Endometrial microvascular endothelial cells (primary cell): Measurements from ENCODE around the gene FBXW11. TPM values are rescaled to one million over a fixed set of nuclear protein-coding genes. Genes with fewer than 3 reads are reported as not detected.
"Not testable (repeated sequence)": the region's sequence is repeated elsewhere in the genome, so short reads cannot be mapped to it uniquely, and the experiment has no call there.

Source experiments
- in situ Hi-C: cut with HindIII; loops from 2 replicates; pipeline ENCODE4 v1.10.0; 2017; ENCODE audit warnings: low sequenced_read_pairs, low pct_unique_long_range_greater_than_20kb; ENCODE audit errors: inconsistent ontology term
- total RNA-seq: library from RNA; depleted of rRNA; stranded (reverse); fragments of >200 nt; gene quantifications from one replicate; pipeline ENCODE4 v1.2.3, GENCODE V29; 2015; ENCODE audit errors: inconsistent ontology term

Gene FBXW11
- total RNA-seq, 1 donor from 2014 or later, result 39.5 TPM

DNA sequence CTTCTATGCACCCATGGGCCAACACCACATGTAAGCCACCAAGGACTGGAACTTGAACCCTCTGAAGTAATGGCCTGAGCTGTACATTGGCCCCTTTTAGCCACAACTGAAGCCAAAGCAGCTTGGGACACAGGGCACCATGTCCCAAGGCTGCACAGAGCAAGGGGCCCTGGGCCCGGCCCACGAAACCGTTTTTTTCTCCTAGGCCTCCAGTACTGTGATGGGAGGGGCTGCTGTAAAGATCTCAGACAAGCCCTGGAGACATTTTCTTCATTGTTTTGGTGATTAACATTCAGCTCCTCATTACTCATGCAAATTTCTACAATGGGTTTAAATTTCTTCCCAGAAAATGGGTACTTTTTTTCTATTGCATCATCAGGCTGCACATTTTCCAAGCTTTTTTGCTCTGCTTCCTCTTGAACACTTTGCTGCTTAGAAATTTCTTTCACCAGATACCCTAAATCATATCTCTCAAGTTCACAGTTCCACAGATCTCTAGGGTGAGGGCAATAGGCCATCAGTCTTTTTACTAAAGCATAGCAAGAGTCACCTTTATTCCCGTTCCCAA is 25.5 kb upstream of the FBXW11 start:
- in situ Hi-C loops, result no loop called here

DNA sequence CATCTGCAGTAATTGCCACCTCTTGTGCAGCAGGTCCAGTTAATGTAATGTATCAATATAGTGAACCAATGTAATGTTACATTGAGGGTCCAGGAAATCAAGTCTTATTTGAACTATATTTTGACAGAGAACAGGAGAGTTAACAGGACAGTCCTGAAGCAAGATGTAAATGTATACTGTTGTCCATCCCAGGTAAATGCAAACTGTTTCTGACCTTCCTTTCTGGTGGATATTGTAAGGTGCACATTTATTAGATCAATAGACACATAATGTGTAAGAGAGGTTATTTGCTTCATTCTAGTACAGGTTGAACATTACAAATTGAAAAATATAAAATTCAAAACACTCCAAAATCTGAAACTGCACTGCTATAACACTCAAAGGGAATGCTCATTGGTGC is 23.4 kb upstream of the FBXW11 start:
- in situ Hi-C loops, result no loop called here

DNA sequence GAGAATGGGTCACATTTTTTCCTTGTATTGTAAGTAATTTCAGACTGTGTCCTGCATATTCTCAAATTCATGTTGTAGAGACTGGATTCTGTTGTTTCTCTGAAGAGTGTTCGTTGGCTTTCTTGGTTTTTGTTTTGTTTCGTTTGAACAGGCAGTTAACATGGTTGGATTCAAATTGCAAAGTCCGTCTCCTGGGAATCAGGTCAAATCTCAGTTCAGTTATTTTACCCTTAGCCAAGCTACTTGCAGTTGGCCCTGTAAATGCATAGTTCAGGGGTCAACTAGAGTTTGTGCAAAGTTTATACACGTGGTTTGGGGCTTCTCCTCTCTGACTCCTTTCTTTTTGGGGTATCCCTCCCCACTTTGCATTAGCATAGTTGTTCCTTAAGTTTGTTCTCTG is 21.7 kb upstream of the FBXW11 start:
- in situ Hi-C loops, result no loop called here

DNA sequence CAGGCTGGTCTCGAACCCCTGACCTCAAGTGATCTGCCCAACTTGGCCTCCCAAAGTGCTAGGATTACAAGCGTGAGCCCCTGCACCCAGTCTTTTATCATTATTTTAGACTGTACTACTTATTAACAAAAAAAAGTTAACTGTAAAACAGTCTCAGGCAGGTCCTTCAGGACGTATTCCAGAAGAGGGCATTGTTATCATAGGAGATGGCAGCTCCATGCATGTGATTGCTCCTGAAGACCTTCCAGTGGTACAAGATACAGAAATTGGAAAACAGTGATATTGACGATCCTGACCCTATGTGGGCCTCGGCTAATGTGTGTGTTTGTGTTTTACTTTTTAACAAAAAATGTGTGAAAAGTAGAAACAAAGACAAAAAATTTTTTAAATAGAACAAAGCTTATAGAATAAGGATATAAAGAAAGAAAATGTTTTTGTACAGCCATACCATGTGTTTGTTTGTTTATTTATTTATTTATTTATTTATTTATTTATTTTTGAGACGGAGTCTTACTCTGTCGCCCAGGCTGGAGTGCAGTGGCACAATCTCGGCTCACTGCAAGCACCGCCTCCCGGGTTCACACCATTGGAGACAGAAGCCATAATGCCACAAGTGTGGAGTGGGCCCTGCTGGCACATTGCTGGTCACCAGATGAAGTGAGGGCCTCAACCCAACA is 13.8 kb upstream of the FBXW11 start:
- in situ Hi-C loops, result not testable (repeated sequence)

DNA sequence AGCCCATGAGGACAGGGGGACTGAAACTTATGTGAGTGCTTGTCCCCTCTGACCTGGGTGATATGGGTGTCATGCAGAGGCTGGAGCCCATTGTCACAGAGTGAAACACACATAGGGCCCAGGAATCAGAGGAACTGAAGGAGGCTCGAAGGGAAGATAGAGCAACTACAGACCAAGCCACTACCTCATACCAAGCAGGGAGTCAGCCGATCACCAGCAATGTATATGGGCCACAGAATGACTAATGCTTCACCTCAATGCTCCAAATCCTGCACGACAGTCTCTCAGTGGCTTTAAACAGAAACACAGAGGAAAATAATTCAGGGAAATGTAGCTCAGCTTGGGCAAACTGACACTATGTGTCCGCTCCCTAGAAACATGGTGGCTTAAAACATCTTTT is 8.9 kb upstream of the FBXW11 start:
- in situ Hi-C loops, result no loop called here

DNA sequence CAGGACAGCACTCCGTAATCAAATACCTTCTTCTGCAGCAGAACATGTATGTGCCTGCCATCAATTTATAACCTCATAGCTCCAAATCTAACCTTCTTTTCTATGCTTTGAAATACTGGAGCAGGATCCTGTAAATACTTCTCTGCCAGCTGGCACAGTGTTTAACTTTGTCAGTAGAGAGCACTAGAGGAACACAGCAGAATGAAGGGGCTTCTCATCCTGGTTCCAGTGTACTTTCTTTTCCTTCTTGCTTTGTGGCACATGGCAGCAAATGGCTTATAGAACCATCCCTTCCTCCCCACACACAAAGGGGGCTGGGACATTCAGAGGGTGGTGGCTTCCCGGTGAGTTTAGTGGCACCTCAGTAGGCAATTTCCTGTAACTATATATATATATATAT is 3.8 kb upstream of the FBXW11 start:
- in situ Hi-C loops, result no loop called here

DNA sequence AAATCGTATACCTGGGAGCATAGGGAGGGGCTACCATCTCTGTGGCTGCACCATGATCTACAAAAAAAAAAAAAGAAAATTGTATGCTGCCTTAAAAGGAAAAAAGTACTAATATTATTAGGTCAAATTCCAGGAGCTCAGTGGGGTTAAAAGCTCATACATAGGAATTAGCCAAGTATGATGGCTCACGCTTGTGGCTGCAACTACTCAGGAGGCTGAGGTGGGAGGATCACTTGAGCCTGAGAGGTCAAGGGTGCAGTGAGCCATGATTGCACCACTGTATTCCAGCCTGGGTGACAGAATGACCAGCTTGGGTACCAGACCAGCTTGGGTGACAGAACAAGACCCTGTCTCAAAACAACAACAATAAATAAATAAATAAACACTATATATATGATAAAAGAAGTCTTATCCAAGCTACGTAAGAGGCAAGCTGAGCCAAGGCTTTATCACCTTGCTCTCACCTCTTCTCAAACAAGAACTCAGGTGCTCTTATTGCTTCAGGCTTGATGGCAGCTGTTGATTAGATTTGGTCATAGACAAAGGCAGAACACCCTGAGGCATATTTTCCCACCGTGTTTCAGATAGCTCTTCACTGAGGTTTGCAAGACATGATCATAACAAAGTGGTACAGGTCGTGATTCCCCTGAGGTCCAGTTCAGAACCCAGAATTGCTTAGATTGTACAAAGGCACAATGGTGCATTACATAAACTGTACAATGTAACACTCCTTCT is 3.3 kb upstream of the FBXW11 start:
- in situ Hi-C loops, result no loop called here

DNA sequence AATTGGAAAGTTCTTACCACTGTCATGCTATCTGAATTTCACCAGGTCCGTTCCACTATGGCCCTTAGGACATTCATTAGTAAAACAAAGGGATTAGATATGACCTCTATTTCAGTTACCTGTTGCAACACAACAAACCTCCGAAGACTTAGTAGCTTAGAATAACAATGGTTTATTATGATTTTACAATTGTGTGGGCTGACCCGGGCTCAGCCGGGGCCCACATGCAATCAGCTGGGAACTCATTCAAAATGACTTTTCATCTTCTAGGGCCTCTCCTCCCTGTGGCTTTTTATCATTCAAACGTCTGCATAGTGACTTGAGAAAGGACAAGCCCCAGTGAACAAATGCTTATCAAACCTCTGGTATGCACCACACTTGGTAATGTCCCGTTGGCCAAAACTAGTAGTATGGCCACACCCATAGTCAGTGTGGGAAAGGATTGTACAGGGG is 2.3 kb upstream of the FBXW11 start:
- in situ Hi-C loops, result no loop called here

DNA sequence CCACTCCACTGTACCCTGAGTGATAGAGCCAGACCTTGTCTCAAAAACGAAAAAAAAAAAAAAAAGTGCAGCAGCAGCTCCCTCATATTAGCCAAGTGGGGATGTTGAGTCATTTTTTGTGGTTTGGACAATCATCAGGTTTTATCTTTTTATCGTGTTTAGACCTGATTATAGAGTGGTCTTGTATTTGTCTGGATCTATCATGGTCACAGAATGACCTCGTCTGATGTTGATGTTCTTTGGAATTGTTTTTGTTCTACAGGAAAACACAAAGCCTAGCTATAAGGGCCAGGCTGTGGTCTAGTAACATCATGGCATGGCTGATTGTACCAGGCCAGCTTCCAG is 1.6 kb upstream of the FBXW11 start:
- in situ Hi-C loops, result no loop called here

DNA sequence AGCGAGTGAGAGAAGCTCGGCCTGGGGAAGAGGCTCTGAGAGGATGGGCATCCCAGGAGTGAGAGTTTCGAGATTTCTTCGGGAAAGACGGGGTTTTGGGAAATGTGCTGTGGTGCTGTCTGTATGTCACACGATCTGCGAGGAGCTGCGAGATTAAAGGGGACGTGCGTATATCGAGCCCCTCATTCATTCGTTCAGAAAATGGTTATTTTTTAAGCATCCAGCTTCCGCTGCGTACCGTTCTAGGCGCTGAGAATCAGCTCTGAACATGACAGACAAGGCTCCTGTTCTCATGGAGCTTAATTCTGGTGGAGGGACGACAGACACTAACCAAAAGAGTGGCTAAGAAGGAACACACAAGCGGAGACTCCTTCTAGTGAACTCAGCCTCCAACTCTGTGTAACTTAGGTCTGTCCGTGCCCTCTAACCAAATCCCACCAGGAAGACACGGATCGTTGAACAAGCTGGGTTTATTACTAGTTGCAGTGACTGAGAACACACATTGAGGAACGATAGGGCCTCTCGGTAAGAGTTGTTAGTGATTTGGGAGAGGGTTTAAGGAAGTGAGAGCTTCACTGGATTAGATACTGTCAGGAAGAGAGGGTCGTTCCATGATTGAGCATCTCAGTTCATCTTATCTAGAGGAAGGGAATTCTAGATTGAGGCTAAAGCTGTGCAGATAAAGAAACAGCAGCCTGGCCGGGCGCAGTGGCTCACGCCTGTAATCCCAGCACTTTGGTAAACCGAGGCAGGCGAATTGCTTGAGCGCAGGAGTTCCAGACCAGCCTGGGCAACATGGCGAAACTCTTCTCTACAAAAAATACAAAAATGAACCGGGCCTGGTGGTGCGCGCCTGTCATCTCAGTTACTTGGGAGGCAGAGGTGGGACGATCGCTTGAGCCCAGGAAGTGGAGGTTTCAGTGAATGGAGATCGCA is 1.0 kb upstream of the FBXW11 start:
- in situ Hi-C loops, result no loop called here

DNA sequence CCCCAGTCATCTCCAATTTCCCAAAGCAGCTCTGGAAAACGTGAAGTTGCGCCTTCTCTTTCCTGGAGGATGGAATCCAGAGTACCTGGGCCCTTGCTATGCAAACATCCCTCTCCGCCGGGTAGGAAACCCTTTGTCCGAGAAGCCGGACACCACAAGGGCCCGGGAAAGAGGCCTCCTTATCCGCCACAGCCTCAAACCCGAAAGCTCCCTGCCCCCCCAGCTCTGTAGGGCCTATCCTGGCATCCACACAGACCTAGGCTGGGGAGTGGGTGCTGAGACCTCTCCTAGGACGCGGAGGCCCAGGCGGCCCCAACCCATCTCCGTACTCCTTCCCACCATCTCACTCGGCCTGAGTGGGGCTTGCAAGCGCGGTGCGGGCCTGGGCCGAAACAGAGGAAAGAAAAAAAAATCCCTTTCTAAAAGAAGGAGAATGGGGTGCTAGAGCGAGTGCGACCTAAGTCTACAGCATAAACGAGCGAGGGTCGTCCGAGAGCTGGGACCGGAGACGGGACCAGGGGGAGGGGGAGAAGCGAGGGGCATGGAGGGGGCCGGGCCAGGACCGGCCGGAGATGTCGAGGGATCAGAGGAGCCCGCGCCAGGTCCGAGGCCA is 624 bp downstream of the FBXW11 start:
- in situ Hi-C loops, result no loop called here

DNA sequence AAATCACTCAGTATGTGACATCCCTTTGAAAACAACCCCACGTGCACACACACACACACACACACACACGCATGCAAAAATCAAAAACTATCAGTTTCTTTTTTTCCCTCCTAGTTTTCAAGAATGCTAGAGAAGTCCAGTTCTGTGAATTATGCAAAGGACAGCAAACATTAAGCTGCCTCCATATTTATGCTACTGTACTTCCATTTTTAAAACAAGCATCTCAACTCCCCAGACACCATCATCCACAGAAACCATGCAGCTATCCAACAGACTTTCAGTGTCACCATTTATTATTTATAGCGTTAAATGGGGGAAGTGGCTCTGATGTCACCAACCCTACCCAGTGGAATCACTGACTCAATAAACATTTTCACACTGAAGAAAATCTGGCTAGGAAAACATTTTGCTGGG is 1.6 kb downstream of the FBXW11 start:
- in situ Hi-C loops, result no loop called here

DNA sequence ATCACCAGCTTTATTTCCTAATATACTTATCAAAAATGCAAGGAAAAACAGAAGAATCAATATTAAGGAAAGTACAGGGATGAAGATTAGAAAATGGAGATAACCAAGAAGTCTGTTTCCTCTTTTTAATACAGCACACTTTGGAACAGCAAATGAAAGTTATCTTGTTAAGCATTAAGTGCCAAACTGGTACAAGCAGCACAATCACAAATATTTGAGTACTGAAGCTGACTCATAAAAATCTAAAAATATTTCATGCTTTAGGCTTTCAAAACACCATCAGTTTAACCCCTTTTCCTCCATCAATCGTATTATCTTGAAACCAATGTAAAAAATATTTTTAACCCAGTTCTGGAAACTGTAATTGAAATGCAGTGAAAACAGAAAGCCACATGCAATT is 2.7 kb downstream of the FBXW11 start:
- in situ Hi-C loops, result no loop called here

DNA sequence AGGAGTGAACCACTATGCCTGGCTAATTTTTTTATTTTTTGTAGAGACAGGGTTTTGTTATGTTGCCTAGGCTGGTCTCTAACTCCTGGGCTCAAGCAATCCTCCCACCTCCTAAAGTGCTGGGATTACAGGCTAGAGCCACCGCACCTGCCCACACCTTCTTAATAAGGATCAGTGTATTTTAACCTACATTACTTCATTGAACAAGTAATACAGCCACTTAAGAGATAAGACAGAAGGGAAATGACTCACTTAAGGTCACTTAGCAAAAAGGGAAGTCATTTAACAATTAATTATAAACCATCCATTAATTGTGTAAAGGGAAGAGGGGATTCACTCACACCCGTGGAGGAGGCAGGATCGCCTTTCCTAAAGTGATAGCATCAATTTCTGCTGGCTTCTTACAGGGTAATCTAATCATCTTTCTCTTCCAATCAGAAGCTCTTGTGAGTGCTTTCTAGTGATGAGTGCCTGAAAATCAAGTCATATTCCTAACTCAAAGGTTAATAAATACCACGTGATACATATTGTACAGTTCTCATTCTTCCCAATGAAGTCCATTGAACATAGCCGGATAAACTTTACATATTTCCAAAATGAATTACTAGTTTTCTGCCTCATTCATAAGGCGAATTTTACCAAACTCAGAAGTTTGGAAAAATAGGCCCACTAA is 3.5 kb downstream of the FBXW11 start:
- in situ Hi-C loops, result no loop called here

DNA sequence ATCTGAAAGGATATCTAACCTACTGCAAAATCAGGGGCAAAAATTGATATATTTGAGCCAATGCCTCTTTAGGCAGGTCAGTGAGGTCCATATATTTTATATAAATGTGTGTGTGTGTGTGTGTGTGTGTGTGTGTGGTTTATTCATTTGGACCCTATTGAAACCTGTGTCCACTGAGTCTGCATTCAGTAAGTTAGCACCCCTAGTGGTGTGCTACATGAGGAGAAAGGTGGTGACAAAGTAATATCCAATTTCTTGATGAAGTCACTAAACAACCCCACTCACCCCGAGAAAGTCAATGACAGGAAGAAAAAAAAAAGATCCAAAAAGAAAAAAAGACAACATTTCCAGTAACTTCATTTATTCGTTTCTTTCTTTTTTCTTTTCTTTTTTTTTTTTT is 4.1 kb downstream of the FBXW11 start:
- in situ Hi-C loops, result no loop called here

DNA sequence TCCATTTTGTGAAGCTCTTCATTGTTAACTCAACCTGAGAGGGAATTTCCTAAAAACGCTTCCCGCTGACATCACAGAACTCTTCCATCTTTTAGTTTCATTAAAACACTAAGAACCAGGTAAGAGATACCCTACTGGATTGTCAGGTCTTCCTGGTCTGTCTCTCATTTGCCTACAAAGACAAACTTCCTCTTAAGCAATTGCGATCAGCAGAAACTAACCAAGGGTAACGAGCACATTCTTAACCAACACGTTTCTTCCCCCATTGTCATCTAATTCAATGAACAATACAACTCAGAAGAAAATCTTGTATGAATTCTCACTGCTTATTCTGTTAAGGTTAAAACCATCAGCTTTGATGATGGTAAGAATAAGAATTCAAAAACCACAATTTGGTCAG is 6.6 kb downstream of the FBXW11 start:
- in situ Hi-C loops, result no loop called here

DNA sequence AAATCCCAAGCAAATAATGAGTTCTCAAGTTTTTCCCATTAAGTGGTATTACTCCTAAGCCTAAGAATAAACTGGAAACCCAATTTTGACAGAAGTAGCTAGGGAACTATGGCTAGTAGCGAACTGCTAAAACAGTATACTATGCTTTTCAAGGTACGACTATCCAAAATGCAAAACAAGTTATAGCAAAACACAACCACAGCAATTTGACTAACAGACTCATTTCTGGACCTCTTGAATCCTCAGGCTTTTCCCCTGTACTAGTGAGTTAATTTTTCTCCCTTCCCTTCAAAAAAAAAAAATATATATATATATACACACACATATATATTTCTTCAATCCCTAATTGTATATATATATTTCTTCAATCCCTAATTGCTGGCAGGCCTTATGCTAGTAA is 7.3 kb downstream of the FBXW11 start:
- in situ Hi-C loops, result no loop called here

DNA sequence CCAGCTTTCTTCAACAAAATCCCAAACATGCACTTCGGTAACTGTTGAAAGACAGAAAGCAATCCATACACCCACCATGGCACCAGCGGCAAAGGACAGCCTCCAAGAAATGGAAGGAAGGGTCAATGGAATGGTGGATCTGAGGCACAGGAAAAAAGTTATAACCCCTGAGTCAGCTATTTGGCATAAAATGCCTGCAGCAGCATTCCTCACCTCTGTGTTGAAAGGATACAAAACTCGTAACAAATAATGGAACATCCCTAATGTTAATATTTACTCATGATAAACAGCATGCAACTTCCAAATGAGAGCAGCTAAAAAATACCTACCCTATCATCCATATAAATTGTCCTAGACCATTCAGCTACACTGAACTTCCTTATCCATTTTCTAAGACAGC is 9.4 kb downstream of the FBXW11 start:
- in situ Hi-C loops, result no loop called here

DNA sequence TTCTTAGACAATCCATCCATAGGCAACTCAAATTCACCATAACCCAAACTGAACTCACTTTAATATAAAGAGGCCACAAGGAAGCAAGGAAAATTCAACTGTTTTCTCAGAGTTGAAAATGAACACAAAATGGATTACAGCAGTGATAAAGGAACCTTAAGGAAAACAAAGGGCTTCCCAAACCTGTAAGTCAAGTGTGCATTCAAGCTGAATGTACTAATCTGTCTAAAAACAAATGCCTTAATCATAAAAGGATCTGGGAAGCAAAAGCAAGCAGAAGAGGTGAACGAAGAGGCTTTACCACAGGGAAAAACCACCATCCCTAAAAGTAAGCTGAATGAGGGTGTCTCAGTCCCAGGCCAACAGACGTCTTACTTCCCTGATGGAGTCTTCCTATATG is 13.6 kb downstream of the FBXW11 start:
- in situ Hi-C loops, result no loop called here
